Activated T-helper 1 cell treated with Interleukin-2 at 50 U/mL for 16 hours (primary cell): Measurements from ENCODE around the gene RNF182.
"Not testable (repeated sequence)": the region's sequence is repeated elsewhere in the genome, so short reads cannot be mapped to it uniquely, and the experiment has no call there.

Experiments
- DNase-seq: peaks from one replicate; pipeline ENCODE4 v3.0.0-alpha.2; 2020; ENCODE audit warnings: low read depth

The RNF182 gene

DNA sequence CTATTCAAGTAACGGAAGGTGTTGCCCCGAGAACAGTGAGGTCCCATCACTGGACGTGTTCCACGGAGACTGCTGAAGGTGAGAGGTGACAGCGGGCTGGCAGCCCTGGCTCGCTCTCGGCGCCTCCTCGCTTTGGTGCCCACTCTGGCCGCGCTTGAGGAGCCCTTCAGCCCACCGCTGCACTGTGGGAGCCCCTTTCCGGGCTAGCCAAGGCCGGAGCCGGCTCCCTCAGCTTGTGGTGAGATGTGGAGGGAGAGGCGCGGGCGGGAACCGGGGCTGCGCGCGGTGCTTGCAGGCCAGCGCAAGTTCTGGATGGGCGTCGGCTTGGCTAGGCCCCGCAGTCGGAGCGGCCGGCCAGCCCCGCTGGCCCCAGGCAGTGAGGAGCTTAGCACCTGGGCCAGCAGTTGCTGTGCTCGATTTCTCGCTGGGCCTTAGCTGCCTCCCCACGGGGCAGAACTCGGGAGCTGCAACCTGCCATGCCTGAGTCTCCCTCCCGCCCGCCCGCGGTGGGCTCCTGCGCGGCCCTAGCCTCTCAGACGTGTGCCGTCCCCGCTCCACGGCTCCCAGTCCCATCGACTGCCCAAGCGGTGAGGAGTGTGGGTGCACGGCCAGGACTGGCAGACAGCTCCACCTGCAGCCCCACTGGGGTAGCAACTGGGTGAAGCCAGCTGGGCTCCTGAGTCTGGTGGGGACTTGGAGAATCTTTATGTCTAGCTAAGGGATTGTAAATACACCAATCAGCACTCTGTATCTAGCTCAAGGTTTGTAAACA is 77.6 kb downstream of the RNF182 start:
- DNase-seq: no peak

DNA sequence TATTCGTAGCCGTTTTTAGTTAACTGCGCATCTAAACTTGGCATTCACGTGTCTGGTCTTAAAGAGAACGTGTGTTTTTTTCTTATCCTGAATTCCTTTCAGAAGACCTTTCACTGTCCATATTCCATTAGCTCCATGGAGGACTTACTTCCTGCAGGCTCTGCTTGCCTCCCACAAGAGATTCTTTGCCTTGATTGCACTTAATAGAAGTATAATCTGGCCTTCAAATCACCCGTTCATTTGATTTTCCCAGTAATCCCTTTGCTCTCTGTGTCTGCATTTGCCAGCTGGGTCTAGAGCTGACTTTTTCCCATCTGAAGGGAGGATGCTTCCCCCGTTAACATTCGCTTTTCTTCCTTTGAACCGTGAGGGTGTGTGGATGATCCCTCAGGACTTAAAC is 79.5 kb downstream of the RNF182 start:
- no peak for DNase-seq

- DNase-seq: no peak
Observed at GRCh38 chr6:14008809-14009208, 84.1 kb downstream of the RNF182 start.

GRCh38 chr6:14009431-14009830 is 84.7 kb downstream of the RNF182 start:
- DNase-seq: no peak

GRCh38 chr6:14010275-14010674 is 85.5 kb downstream of the RNF182 start:
- DNase-seq: no peak

DNA sequence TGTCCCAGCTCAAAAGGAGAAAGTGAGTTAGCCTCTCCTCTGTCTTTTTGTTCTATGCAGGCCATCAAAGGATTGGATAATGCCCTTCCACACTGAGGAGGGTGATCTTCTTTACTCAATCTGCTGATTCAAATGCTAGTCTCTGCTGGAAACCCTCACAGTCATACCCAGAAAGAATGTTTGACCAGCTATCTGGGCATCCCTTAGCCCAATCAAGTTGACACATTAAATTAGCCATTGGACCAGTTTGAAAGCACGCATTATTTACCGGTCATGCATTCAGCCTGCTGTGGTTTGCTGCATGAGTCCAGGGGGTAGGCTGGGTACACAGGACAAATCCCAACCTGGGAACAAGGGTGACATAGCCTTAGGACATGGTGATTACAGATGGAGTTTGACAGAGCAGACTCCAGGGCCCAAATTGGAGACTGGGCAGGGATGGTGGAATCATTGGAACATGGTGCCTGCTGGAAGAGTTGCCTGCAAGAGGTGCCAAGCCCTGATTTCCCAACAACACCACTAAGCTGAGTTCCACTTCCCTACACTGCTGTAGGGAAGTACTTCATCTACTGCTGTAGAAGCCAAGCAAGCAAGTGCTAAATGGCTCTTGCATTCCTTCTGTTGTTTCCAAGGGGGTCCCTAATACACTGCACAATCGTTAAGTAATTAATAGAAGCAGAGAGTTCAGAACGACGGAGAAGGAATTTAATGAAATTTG is 87.7 kb downstream of the RNF182 start:
- no peak for DNase-seq

- no peak for DNase-seq
Observed at GRCh38 chr6:14015964-14016363, 91.2 kb downstream of the RNF182 start.

- no peak for DNase-seq
Observed at GRCh38 chr6:14016432-14016831, 91.7 kb downstream of the RNF182 start.

- no peak for DNase-seq
Observed at GRCh38 chr6:14016935-14017625, 92.3 kb downstream of the RNF182 start.

- DNase-seq: no peak
Observed at GRCh38 chr6:14017626-14018475, 93.1 kb downstream of the RNF182 start.

- DNase-seq: not testable (repeated sequence)
Observed at GRCh38 chr6:14018559-14018958, 93.8 kb downstream of the RNF182 start.

DNA sequence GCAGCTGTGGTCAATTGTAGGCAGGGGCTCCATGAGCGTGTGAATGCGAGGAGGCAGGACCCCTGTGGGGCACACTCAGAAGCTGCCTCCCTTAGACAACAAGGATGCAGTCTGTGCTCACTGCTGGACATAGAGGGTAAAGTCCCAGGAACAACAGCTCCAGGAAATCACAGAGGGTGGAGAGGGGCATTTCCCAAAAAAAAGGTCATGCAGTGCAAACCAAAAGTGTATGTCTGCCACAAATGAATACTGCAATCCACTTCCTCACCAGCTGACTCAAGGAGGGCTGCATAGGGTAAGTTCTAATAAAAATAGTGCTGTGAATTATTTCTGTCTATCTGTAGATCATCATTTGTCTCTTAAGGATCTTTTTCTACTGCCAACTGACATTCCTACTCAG is 95.8 kb downstream of the RNF182 start:
- no peak for DNase-seq

DNA sequence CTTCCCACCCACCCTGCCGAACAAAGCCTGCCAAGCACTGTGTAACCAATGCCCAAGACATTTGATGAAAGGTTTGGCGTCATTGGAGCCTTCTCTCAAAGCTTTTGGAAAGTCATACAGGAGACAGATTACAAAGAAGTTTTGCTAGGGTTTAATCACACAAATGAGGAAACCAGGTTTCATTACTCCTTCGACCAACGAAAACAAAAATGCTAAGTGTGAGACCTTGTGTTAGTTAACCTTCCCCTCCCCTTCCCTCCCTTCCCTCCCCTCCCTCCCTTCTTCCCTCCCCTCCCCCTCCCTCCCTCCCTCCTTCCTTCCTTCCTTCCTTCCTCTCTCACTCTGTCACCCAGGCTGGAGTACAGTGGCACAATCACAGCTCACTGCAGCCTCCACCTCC is 96.7 kb downstream of the RNF182 start:
- no peak for DNase-seq

DNA sequence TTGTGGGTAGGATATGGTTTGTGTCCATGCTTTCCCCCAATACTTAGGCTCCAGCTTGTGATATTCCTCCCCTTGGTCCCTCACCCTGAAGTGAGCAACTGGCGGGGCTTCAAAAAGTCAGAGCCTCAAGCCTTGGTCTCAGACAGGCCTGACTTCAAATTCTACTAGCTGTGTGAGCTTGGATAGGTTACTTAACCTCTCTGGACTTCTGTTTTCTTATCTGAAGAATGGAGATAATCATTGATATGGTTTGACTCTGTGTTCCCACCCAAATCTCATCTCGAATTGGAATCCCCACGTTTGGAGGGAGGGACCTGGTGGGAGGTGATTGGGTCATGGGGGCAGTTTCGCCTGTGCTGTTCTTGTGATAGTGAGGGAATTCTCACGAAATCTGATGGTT is 97.9 kb downstream of the RNF182 start:
- no peak for DNase-seq

DNA sequence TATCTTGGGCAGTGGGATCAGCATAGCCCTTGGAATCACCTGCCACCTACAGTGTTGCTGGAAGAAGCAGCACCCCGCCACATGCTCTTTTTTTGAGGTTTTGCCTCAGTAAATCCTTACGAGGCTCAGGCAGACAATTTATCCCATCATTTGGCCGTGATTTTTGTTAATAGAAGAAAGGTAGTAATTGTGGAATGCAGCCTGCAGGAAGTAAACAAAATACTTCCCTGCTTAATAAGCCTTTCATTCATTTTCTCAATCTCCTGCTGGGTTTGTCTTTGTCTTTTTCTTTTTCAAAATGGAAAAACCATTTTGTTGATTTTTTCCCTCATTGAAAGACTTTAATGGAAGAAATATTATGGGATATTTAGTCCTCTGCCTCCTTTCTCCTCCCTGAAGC is 99.1 kb downstream of the RNF182 start:
- no peak for DNase-seq

DNA sequence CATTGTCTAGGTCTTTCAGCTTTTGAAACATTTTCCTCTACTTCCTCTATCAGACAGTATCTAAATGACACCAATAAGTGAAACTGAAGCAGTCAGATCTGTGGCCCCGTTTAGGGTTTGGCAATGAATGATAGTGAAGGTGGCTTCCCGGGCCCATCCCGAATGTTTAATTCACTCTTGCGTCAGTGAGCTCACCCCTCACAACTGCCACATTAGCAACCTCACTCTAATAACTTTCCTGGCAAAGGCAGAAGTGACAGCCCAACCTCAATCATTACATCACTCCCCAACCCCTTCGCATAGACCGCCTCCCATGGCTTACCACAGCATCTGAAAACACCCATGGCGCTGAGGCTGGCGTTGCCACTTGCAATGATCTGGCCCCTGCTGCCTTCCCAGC is 100.4 kb downstream of the RNF182 start:
- DNase-seq: no peak

GRCh38 chr6:14026831-14027539 is 102.2 kb downstream of the RNF182 start:
- DNase-seq: no peak

GRCh38 chr6:14028631-14029030 is 103.9 kb downstream of the RNF182 start:
- DNase-seq: no peak

DNA sequence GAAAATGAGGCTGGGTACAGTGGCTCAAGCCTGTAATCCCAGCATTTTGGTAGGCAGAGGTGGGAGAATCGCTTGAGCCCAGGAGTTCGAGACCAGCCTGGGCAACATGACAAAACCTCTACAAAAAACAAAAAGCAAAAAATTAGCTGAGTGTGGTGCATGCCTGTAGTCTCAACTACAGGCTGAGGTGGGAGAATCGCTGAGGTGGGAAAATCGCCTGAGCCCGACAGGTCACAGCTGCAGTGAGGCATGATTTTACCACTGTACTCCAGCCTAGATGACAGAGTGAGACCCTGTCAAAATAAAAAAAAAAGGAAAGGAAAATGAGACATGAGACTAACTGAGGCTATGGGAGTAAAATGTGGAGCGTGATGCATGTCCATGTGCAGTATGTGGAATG is 104.9 kb downstream of the RNF182 start:
- DNase-seq: no peak
